ENCODE measurements around the gene HEATR9.

The HEATR9 gene

DNA sequence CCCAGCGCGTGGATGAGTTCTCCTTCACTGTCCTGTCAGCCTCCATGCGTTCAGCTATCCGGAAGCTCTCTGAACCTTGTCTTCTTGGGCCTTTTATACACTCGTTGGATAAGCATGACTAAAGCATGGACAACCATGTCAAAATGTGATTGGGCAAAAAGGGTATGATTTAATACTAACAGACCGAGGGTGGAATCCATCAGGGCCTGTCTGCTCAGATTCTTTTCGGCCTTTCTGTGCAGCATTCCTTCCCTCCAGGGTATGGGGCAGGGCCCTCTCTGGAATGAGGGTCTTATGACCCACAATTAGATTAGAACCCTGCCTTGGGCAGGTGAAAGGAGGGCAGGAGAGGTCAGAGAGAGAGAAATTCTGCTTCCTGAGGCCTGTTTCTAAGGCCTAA is 25.5 kb upstream of the HEATR9 start:
- FAIRE-seq, result no peak

- FAIRE-seq, result no peak
Measured at GRCh38 chr17:35893751-35894150, 25.1 kb upstream of the HEATR9 start.

DNA sequence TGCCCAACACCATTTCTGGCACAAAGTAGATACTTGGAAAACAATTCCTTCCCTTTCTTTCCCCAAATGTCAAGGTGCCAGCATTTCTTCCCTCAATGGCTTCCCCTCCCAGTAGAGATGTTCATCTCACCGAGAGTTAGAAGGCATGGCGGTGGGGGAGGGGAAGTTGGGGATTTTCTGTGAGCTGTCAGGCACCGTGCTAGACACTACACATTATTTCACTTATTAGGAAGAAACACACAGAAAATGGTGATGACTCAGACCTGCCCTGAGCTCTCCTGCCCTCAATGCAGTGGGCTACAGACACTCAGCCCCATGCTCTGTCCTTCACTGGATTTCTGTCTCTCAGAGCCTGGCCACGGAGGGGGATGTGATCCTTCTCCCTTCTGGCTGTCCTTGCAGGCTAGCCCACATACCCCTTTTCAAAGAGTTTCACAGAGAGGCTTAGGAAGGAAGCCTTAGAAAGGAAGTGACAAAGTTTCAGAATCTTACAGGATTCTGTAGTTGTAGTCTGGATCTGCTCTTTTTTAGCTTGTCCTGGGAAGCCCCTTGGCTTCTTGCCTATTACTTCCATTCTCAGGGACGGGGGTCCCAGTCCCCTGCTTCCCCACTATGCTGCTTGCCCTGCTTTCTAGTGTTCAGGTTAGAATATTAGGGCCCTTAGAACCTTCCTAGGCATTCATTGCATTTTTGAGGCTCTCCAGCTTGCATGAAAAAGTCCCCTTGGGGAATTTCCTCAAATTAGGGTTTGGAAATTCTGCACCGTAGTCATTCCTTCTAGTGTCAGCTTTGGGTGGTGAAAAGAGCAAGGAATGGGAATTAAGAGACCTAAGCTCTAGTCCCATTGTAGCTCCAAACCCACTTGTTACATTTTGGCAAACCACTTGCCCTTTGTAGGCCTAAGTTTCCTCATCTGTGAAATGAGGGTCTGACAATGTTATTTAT is 23.7 kb upstream of the HEATR9 start:
- FAIRE-seq, result no peak

- no peak for FAIRE-seq
Measured at GRCh38 chr17:35891269-35891668, 22.6 kb upstream of the HEATR9 start.

DNA sequence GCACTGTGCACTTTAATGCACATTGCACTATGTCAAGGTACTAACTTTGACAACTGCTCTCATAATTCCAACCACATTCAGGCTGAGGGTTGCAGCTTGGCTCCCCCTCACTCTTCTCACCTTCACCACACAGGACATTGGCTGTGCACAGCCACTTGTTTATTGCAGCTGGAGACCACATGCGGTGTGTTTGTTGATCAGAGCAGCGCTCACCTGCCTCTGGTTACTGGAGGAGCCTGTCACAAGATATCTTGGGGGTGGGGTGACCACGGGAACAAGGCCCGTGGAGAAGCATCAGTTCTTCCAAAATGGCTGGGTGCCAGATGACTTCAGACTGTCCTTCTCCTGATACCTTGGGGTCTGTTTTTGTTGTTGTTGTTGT is 22.1 kb upstream of the HEATR9 start:
- no peak for FAIRE-seq

DNA sequence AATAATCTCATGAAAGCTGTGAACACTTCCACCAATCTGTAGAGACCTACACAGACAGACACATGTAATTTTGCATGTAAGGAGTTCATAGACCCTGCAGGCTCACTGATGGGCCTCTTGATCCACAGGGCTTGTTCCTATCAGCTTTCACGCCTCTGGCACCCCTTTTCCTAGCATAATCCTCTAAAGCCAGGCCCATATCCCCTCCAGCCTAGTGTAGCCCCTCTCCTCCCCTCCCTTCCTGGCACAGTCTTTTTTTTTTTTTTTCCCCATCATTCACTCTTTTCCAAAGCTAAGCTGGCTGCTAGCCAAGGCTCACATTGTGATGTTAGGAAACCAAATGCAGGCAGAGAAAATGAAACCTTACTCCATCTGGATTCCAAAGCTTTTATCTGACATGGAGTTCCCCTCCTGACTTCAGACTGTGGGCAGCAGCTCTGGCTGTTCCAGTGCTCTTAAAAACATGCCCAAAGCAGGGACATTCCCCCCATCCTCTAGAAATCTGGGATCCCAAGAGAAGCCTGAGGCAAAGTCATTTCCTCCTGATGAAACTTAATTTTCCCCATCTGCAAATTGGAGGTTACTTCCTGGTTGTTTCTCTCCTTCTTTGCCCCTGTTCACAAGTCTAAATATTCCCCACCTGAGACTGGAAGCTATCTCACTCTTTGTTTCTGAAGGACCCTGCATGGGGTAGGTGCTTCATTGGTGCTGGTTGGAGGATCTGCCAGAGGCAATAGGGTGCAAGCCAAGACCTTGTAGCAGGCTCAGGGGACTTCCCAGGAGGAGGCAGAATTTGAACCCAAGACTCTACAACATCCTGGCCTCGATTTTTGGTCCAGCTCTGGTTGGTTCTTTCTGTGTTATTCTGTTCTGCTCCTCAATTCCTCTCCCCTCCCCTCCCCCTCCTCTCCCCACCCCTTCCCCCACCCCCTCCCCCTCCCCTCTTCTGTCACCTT is 21.4 kb upstream of the HEATR9 start:
- no peak for FAIRE-seq

DNA sequence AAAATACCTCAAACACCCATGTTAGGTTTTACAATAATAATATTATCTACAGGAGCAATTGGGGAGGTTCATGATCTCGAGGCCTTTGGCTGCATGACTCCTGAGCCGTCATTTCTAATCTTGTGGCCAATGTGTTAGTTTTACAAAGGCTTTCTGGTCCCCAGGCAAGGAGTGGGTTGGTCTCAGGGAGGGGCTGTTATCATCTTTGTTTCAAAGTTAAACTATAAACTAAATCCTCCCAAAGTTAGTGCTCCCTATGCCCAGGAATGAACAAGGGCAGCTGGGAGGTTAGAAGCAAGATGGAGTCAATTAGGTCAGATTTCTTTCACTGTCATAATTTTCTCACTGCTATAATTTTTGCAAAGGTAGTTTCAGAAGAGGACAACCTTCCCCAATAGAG is 20.6 kb upstream of the HEATR9 start:
- no peak for FAIRE-seq

GRCh38 chr17:35879773-35880654 is 11.3 kb upstream of the HEATR9 start, which contains the start of gene CCL5:
Gene CCL5 (minus strand): TSS chr17:35880360.
- no peak for FAIRE-seq

DNA sequence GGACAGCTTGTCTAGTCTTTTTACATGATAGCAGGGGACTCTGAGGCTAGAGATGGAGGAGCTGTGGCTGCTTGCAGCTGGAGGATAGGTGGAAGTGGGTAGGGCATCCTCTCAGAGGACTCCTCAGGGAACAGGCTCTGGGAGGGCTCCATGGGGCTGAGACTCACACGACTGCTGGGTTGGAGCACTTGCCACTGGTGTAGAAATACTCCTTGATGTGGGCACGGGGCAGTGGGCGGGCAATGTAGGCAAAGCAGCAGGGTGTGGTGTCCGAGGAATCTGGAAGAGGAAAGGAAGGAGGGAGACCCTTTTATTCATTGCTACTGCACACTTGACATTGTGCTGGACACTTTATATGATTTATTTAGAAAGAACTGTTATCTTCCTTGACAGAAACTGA is 9.7 kb upstream of the HEATR9 start:
- FAIRE-seq, result no peak

DNA sequence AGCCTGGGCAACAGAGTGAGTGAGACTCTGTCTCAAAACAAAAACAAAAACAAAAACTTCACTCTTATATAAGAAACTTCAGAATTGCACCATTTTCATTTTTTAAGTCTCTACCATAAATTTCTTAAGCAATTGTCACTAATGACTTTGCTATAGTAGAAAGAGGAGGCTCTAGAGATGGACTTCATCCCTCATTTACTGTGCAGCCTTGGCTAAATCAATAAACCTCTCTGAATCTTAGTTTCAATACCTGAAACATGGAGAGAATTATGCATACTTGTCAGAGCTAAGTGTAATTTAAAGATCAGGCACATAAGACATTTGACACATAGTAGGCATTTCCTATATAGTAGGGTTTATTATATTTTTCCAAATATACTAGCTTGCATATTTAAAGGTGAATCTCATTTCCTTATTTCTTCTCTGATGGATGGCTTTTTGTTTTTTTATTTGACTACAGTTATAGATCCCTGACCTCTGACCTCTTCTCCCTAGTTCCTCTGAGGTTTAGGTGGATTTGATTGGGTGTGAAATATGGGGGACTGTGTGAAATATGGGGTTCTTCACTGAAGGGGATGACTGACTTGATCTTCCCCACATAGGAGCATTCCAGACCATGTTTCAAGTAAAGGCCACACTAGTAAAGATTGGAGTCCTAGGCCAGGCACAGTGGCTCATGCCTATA is 8.8 kb upstream of the HEATR9 start:
- no peak for FAIRE-seq

DNA sequence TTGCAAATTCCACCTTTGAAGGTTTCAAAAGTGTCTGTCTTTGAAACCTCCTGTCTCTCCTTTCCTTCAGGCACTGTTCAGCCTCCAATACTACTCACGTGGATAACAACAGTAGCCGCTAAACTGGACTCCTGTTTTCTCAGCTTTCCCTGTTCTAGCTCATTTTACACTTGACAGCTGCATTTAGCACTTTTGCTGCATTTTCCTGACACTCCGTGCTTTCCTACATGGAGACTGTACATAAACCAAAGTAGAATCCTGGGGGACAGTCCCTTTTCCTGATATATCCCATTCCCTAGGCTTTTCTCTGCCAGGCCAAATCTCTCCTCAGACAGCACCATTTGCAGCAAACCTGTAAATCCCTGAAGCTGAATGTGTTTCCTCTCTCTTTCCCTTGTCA is 7.8 kb upstream of the HEATR9 start:
- no peak for FAIRE-seq

DNA sequence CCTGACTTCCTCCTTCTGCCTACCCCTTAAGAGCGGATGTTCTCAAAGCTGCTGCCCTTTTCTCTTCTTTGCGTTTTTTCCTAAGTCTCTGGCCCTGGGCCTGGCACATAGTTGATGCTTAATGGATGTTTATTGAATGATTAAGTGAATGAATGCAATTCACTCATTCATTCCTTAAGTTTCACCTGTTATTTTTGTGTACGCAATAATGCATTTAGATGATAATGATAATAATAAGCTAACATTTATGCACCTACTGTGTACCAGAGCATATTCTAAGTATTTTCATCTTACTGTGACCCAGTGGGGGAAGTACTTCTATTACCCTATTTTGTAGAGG is 7.1 kb upstream of the HEATR9 start:
- no peak for FAIRE-seq

DNA sequence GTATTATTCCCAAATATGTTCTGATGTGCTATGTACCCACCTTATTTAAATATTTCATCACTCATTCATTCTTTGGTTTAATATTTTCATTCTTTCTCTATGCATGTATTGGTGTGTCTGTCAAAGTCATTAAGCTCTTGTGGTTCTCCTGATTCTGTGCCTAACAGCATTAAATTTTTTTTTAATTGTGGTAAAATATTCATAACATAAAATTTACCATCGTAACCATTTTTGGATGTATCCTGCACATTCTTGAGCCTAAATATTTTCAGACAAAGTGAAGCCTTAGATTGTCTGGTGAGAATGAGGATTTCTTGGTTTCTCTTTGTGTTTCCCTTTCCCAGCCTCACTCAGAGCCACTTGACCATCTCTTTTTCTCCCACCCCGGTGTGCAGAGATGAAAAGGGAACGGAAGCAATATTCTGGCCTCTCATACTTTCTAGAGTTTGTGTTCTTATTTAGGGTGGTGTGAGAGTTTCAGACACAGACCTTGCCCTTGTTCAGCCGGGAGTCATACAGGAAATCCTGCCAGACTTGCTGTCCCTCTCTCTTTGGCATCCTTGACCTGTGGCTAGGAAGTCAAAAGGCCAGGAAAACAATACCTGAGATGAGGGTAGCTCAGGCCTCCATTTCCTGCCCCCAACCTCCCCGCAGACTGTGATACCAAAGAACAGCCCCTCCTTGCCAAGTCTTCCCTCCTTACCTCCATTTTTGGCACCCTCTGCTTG is 6.5 kb upstream of the HEATR9 start:
- no peak for FAIRE-seq

DNA sequence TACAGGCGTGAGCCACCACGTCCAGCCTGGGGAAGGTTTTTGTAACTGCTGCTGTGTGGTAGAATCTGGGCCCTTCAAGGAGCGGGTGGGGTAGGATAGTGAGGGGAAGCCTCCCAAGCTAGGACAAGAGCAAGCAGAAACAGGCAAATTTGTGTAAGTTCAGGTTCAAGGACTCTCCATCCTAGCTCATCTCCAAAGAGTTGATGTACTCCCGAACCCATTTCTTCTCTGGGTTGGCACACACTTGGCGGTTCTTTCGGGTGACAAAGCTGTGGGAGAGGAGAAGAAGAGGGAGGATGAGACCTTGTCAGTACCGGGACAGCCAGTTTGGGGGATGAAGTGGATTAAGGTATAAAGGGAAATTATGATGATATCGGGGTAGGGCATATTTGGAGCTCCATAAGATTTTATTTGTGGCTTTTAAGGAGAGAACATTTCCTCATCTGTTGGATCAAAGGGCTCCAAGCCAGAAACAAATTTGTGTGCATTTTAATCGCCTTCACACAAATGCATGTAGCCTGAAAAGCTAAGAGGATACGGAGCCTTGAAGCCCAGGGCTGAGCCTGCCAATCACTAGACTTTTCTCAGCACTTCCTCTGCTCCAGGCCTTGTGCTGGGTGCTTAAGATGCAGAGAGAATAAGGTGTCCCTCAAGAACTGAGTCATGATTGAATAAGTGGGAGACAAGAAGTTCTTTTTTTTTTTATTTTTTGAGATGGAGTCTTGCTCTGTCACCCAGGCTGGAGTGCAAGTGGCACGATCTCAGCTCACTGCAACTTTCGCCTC is 3.7 kb upstream of the HEATR9 start:
- no peak for FAIRE-seq

GRCh38 chr17:35870906-35871819 is 2.5 kb upstream of the HEATR9 start:
- no peak for FAIRE-seq

DNA sequence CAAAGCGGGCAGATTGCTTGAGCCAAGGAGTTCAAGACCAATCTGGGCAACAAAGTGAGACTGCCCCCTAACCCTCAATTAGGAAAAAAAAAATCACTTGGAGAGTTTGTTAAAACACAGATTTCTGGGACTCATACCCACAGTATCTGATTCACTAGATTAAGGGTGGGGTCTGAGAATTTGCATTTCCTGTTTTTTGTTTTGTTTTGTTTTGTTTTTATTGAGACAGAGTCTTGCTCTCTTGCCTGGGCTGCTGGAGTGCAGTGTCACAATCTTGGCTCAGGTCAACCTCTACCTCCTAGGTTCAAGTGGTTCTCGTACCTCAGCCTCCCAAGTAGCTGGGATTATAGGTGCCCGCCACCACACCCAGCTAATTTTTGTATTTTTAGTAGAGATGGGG is 1.1 kb downstream of the HEATR9 start:
- FAIRE-seq, result no peak

DNA sequence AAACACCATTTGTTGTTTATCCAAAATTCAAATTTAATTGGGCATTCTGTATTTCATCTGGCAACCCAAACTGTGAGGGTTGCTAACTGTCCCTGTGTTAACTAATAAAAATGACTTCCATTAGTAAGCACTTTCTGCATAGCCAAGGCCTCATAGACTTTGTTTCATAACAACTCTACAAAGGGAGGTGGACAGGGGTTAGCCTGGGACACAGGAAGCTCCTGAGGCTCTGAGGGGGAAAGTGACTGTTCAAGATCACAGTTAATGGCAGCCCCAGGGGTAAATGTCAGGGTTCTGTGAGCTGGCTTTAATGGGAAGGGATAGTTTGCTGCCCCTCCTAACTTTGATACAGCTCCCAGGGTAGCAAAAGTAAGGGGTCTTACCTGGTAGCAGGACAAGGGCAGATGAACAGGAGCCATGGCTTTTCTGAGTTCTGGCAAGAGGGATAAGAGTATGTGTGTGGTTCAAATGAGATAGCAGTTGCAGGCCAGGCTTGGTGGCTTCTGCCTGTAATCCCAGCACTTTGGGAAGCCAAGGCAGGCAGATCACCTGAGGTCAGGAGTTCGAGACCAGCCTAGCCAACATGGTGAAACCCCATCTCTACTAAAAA is 2.2 kb downstream of the HEATR9 start:
- FAIRE-seq, result no peak

- FAIRE-seq, result no peak
Measured at GRCh38 chr17:35865412-35866340, 3.0 kb downstream of the HEATR9 start.

All from colon (tissue), 2 donors.